Measurements from ENCODE around the gene RTN4RL1. TPM values are rescaled to one million over a fixed set of nuclear protein-coding genes. Genes with fewer than 3 reads are reported as not detected.

The RTN4RL1 gene
- polyA plus RNA-seq, 1 donor (not counting 4 experiments of a cell fraction or from before 2014, with no cell fraction given), result 2.3 TPM

GRCh38 chr17:2047590-2047989, 22.5 kb upstream of the RTN4RL1 start:
- no peak for FAIRE-seq
- dilution Hi-C loops (cut with MboI; ENCODE audit: extremely low pct_ligation_motif_present, low sequenced_read_pairs), result no loop called here
- H3K4me1 ChIP-seq (ENCODE audit: control insufficient read depth, extremely low read depth, insufficient read depth, low read length), result peaks cover 30% of the 10 kb centered on the region

GRCh38 chr17:2044263-2044894, 19.2 kb upstream of the RTN4RL1 start:
- Histone ChIP-seq H3K4me3 (ENCODE audit: control insufficient read depth in 2 of 3, extremely low read depth in 1 of 3, insufficient read depth in 2 of 3, low read depth in 1 of 3, low read length in 3 of 3) (no peak overlapping the region), H3K4me1 (ENCODE audit: control insufficient read depth, extremely low read depth, insufficient read depth, low read length) (peaks cover 36% of the 10 kb centered on the region), H3K9me3 (ENCODE audit: control insufficient read depth, low read depth, low read length) (no peaks in the 10 kb centered on the region), H2AFZ (ENCODE audit: control insufficient read depth, low read length) (no peak overlapping the region), H3K9ac (ENCODE audit: control insufficient read depth, extremely low read depth, insufficient read depth, low read length) (no peak overlapping the region), H3K79me2 (ENCODE audit: control insufficient read depth, insufficient read depth, low read length) (peaks cover 16% of the 10 kb centered on the region), H3K27ac (ENCODE audit: control insufficient read depth, insufficient read depth, low read length) (peak overlapping the region; percentile 8), H3K36me3 (ENCODE audit: control insufficient read depth in 2 of 2, extremely low read depth in 1 of 2, insufficient read depth in 2 of 2, low read length in 2 of 2) (peaks cover 8 to 19% of the 10 kb centered on the region in 2 experiments), H3K4me2 (ENCODE audit: control insufficient read depth, extremely low read depth, insufficient read depth, low read depth, low read length) (peak overlapping the region; percentile 16), H3K9me1 (ENCODE audit: control insufficient read depth, extremely low read depth, insufficient read depth, low read length) (peaks cover 3% of the 10 kb centered on the region), H4K20me1 (ENCODE audit: control insufficient read depth, extremely low read depth, insufficient read depth, low read length) (peaks cover 6% of the 10 kb centered on the region), H3K27me3 (ENCODE audit: control insufficient read depth, extremely low read depth, insufficient read depth, low read length) (no peaks in the 10 kb centered on the region)
- TF ChIP-seq EZH2 (IDR thresholded peaks at IDR 0.05; ENCODE audit: low read length), result no peak
- TF ChIP-seq, protein P1, sequence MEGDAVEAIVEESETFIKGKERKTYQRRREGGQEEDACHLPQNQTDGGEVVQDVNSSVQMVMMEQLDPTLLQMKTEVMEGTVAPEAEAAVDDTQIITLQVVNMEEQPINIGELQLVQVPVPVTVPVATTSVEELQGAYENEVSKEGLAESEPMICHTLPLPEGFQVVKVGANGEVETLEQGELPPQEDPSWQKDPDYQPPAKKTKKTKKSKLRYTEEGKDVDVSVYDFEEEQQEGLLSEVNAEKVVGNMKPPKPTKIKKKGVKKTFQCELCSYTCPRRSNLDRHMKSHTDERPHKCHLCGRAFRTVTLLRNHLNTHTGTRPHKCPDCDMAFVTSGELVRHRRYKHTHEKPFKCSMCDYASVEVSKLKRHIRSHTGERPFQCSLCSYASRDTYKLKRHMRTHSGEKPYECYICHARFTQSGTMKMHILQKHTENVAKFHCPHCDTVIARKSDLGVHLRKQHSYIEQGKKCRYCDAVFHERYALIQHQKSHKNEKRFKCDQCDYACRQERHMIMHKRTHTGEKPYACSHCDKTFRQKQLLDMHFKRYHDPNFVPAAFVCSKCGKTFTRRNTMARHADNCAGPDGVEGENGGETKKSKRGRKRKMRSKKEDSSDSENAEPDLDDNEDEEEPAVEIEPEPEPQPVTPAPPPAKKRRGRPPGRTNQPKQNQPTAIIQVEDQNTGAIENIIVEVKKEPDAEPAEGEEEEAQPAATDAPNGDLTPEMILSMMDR (optimal IDR thresholded peaks at IDR 0.05 in 1 of 3, IDR thresholded peaks at IDR 0.05 in 1 of 3, conservative IDR thresholded peaks at IDR 0.05 in 1 of 3; ENCODE audit: extremely low read depth in 1 of 3, insufficient read depth in 2 of 3, low read length in 3 of 3), result no peak
- no peak for FAIRE-seq
- dilution Hi-C loops (cut with MboI; ENCODE audit: extremely low pct_ligation_motif_present, low sequenced_read_pairs), result no loop called here
- DNase-seq (ENCODE audit: low read depth, low spot score), result no peak

More at GRCh38 chr17:2047590-2047989, 22.5 kb upstream of the RTN4RL1 start:
- no peak overlapping the region for H3K27ac ChIP-seq (ENCODE audit: control insufficient read depth, insufficient read depth, low read length)
- H3K9ac ChIP-seq (ENCODE audit: control insufficient read depth, extremely low read depth, insufficient read depth, low read length), result no peak overlapping the region
- DNase-seq (ENCODE audit: low read depth, low spot score), result no peak
- H3K36me3 ChIP-seq (ENCODE audit: control insufficient read depth in 2 of 2, extremely low read depth in 1 of 2, insufficient read depth in 2 of 2, low read length in 2 of 2), result peaks cover 5 to 12% of the 10 kb centered on the region in 2 experiments
- H3K4me3 ChIP-seq (ENCODE audit: control insufficient read depth in 2 of 3, extremely low read depth in 1 of 3, insufficient read depth in 2 of 3, low read depth in 1 of 3, low read length in 3 of 3), result no peak overlapping the region
- TF ChIP-seq, protein P1 (optimal IDR thresholded peaks at IDR 0.05 in 1 of 3, IDR thresholded peaks at IDR 0.05 in 1 of 3, conservative IDR thresholded peaks at IDR 0.05 in 1 of 3; ENCODE audit: extremely low read depth in 1 of 3, insufficient read depth in 2 of 3, low read length in 3 of 3), result no peak
- TF ChIP-seq EZH2 (IDR thresholded peaks at IDR 0.05; ENCODE audit: low read length), result no peak
- peaks cover 3% of the 10 kb centered on the region for H3K9me1 ChIP-seq (ENCODE audit: control insufficient read depth, extremely low read depth, insufficient read depth, low read length)
- no peak overlapping the region for H3K4me2 ChIP-seq (ENCODE audit: control insufficient read depth, extremely low read depth, insufficient read depth, low read depth, low read length)
- peaks cover 9% of the 10 kb centered on the region for H3K27me3 ChIP-seq (ENCODE audit: control insufficient read depth, extremely low read depth, insufficient read depth, low read length)
- H3K79me2 ChIP-seq (ENCODE audit: control insufficient read depth, insufficient read depth, low read length), result peaks cover 11% of the 10 kb centered on the region
- no peaks in the 10 kb centered on the region for H3K9me3 ChIP-seq (ENCODE audit: control insufficient read depth, low read depth, low read length)
- H2AFZ ChIP-seq (ENCODE audit: control insufficient read depth, low read length), result no peak overlapping the region
- H4K20me1 ChIP-seq (ENCODE audit: control insufficient read depth, extremely low read depth, insufficient read depth, low read length), result peaks cover 12% of the 10 kb centered on the region

Measured in keratinocyte (primary cell).